GM12892 (cell line): ENCODE results near the gene TRAPPC2.

Experiments used
- POLR2A ChIP-seq: IDR thresholded peaks from 2 replicates; pipeline ENCODE4 v1.6.1; 2011; ENCODE audit warnings: low read depth, low read length, control low read depth
- POLR2AphosphoS5 ChIP-seq: IDR thresholded peaks from 2 replicates; pipeline ENCODE4 v1.6.1; 2011; ENCODE audit warnings: low read depth, low read length, control low read depth

GRCh38 chrX:13774696-13775095, 40.3 kb upstream of the TRAPPC2 start:
- TF ChIP-seq POLR2AphosphoS5 (no peak), POLR2A (no peak)
